ENCODE measurements around the gene PICK1.
"Not testable (repeated sequence)": the region's sequence is repeated elsewhere in the genome, so short reads cannot be mapped to it uniquely, and the experiment has no call there.

PICK1 gene

DNA sequence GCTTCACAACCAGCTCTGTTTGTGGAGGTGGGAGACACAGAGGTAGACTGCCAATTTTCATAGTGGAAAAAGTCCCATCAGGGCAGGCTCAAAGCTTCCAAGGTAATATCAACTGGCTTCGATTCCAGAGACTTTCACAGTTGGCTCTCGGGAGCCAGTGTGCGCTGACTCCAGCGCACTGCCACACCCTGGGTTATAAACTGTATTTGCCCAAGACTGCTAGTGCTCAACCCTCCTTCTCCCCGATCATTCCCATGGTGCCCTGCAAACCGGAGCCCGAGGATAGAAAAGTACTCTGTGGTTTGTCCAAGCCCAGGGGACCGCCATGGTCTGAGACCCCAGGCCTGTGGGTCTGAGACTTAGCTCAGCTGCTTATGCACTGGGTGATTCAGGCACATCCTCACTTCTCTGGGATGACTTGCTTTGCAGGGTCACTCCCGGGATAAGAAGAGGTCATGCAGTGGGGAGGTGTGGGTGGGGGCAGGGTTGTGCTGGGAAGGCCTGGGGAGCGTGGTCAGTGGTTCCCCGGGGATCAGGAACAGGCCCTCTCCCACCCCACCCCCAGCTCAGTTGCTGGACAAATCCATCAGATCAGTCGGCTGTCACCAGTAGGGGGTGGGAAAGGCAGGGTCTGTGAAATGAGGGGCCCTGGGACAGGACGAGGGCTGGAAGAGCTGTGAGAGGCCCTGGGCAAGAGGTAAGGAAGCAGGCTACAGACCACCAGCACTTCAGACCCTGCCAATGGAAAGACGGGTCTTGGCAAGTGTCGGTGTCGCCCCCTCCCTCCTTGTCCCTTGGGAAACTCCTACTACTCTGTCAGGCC is 26.7 kb upstream of the PICK1 start:
- no peak for DNase-seq

DNA sequence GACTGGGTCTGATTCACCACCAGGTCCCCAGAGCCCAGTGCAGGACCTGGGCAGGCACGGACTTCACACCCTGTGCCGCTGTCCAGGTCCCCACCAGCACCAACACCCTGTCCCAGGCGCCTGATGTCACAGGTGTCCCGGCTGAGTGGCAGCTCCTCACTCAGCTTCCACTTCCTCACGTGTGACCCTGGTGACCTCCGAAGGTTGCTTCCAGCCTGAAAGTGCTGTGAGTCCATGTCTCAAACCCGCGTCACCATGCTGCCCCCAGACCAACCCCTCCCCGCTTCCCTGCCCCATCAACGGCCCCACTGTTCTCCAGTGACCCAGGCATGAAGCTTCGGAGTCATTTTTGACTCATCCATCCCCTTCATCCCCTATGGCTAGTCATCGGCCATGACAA is 25.7 kb upstream of the PICK1 start:
- no peak for DNase-seq

DNA sequence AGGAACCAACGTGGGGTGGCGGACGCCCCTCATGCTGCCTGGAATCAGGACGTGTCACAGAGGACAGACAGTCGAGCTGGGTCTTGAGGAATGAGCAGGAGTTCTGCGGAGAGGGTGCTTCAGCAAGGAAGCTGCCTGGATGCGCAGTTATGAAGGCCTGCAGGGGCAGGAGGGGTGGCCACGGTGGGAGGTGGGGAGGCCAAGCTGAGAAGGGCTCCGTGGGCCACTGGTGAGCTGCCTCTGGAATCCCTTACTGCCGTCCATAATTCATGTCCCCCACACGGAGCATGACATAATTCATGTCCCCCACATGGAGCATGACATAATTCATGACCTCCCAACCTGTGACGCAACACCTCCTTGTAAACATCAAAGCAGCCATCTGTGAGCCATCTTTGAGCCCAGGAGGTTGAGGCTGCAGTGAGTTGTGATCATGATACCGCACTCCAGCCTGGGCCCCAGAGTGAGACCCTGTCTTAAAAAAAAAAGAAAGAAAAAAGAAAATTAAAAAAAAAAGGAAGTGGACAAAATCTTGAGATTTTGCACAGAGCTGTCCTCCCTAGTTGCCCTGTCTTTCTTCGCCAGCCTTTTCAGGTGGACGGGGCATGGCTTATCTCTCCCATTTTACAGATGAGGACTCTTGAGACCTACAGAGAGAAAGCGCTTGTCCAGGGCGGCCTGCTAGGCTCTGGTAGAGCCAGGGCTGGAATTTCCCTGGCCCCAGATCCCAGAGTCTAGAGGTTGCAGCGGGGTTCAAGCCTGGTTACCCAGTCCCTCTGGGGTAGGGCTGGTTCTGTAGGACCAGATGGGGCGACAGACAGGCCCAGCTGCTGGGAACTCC is 24.3 kb upstream of the PICK1 start:
- DNase-seq: no peak

DNA sequence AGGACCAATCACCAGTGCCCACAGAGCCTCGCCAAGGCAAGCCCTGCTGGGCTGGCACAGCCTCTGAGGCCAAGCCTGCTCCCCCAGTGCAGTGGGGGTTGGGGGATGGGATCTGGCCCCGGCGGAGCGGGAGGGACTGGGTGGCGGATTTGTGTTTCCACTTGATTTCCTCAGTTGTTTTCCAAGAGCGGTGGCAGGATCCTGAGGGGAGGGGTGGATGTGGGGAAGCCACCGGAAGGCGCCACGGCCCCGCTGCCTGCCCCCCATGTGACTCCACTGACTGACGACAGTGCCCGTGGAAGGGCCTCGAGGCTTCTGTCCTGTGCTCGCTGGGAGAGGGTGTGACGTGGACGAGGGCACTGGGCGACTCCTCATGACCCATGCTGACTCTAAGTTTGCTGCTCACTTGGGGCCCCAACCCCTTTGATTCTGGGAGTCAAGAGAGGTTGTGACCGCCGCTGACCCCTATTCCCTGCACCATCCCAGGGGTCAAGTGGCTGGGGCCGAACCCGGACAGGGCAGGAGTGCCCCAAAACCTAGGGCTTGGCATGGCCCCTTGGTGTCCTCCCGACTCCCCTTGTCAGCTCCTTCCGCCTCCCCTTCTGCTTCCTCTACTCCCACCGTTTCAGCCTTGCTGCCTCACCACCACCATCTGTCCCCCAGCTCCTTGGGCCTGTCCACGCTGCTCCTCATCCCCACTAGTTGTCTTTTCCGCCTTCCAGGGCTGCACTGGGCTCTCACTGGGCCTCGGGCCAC is 23.5 kb upstream of the PICK1 start:
- no peak for DNase-seq

DNA sequence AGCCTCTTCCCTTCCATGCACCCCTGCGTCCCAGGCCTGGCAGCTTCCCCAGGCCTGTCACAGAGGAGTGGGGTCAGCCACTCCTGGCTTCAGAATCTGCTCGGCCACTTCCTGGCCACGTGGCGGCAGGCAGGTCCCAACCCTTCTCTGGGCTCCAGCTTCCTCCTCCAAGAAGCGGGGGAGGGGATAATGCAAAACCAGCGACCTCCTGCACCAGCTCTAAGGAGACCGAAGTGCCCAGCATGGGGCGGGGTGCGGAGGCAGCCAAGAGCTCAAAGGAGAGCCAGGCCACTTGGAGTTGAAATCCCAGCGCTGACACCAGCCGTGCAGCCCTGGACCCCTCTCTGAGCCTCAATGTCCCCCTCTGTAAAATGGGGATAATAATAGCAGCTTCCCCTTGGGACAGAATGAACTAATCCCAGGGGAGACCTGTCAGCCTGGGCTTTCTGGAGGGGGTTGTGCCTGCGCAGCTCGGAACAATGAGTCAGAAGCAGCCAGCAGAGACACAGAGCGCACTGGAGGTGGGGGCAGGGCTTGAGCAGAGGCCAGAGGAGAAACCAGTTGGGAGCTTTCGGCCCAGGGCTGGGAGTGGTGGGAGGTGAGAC is 22.8 kb upstream of the PICK1 start:
- no peak for DNase-seq

DNA sequence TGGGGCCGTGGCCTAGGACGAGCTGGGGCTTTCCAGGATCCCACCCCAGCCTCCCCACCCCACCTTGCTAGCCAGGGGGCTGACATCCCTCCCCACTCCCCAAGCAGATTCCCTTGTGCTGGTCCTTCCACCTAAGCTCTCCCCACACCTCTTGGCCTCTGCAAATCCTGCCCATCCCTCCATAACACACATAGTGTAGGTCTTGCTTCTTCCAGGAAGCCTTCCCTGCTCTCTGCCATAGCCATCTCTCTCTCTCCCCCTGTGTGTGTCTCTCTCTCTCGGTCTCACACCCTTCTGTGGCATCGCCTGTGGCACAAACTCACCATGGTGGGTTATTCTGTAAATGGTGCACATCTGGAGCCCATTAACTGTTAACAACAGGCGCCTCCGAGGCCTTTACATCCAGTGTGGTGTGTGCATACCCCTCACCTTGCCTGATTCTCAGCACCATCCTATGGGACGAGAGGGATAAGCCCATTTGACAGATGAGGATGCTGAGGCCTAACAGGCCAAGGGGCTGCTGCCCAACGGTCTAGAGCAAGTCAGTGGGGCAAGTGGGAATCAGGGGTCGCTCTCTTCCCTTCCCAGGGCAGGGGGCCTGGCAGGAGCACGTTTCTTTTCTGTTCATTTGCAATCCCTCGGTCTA is 22.2 kb upstream of the PICK1 start:
- DNase-seq: no peak

DNA sequence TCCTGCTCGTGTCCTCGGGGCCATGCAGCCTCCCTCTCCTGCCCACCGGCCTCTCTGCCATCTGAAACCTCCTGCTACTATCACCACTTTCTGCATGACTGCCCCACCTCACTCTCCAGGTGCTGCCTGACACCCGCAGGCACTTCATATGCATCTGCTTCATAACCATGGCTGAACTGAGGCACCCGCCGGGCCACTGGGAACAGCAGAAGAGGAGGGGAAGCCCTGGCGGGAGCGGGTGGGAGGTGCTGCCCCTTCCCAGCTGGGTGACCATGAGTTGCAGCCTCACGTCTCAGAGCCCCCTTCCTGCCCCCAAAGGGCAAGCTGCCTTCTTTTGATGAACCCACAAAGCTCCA is 21.7 kb upstream of the PICK1 start:
- no peak for DNase-seq

DNA sequence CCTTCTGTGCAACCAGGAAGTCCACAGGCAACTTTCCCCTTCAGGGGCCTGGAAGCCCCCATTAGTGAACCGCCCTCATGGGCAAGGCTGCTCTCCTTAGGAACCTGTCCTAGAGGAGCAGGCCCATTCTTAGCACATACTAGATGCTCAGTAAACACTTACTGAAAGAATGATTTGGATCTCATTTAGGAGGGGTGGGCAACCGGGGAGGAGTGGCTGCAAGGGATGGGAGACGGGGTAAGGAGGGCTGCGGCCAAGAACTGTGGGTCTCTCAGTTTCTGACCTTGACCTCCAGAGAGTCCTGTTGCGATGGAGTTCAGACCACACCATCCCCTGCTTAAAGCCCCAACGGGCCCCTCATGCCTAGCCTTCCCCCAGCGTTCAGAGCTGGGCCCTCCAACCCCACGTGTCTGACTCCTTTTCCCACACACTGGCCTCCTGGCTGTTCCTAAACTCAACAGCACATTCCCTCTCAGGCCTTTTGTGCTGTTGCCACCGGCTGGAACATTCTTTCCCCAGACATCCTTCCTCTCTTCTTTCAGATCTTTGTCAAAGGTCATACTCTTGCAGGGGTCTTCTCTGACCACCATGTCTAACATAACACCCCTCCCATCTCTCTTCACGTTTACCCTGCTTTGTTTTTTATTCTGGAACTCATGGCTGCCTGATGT is 20.7 kb upstream of the PICK1 start:
- no peak for DNase-seq

DNA sequence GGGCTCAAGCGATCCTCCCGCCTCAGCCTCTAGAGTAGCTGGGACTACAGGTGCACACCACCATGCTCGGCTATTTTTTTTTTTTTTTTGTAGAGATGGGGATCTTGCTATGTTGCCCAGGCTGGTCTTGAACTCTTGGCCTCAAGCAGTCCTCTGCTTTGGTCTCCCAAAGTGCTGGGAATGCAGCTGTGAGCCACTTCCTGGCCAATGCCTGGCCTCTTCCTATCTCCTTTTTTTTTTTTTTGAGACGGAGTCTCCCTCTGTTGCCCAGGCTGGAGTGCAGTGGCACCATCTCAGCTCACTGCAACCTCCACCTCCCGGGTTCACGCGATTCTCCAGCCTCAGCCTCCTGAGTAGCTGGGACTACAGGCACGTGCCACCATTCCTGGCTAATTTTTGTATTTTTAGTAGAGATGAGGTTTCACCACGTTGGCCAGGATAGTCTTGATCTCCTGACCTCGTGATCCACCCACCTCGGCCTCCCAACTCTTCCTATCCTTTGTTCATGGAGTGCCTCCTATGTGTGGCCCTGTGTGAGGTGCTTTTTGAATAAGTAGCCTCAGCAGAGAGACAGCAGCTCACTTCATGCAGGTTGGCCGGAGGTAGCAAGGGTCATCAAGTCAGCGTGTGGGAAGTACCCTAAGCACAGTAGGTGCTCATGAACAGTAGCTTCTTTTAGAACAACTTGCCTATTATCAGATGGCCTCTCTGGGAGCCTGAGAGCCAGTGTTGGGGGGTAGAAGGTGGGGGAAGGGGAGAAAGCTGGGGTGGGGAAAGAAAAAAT is 19.6 kb upstream of the PICK1 start:
- not testable (repeated sequence) for DNase-seq

DNA sequence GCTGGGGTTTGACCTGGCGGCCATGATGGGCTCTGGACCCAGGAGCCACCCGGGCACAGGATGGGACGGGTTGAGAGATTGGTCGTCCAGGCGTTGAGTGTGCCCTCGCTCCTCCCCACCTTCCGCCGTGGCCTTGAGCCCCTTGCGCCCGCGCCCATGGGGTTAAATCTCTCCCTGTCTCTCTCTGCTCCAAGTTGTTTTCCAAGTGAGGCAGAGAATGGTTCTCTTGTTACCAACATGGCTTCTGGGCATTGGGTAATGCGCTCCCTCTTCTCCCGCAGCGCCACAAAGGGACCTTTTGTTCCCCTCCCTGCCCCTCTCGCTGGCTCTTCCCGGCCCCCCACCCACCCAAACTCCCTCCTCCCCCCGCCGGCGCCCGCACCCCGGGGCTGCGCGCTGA is 18.8 kb upstream of the PICK1 start:
- no peak for DNase-seq

DNA sequence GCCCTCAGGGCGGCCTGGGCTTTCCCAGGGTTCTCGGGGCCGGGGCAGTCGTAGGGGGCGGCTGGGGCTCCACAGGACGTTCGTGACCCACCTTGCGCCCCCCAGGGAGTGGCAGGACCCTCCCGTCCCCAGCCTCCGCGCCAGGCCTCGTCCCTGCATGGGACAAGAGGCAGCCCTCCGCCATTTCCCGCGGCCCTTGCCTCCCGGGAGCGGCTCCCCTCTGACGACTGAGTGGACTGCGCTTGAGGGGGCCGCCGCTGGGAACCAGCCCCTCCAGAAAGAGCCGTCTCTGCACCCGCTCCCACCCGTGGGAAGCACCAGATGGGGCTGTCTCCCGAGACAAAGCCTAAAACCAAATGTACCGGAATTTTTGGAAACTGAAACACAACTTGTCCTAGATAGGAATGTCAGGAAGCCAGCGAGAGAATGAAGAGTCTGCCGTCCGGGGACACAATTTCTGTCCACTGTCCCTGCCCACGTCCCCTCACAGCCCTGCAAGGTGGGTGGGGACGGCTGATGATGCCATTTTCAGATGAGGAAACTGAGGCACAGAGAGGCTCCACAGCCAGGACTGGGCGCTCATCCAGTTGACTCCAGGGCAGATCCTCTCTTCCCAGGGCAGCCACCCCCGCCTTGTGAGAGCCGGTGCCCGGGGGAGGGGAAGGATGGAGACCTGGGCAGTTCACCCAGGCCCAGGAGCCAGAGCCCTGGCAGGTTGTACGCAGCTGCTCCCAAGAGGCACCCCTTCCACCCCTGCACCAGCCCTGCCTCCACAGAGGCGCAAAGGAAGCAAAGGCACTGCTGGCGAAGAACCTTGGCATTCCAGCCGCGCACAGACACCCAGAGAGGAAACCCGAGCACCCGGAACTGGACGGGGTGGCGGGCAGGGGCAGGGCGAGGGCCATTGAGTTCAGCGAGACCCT is 18.1 kb upstream of the PICK1 start:
- DNase-seq: no peak

DNA sequence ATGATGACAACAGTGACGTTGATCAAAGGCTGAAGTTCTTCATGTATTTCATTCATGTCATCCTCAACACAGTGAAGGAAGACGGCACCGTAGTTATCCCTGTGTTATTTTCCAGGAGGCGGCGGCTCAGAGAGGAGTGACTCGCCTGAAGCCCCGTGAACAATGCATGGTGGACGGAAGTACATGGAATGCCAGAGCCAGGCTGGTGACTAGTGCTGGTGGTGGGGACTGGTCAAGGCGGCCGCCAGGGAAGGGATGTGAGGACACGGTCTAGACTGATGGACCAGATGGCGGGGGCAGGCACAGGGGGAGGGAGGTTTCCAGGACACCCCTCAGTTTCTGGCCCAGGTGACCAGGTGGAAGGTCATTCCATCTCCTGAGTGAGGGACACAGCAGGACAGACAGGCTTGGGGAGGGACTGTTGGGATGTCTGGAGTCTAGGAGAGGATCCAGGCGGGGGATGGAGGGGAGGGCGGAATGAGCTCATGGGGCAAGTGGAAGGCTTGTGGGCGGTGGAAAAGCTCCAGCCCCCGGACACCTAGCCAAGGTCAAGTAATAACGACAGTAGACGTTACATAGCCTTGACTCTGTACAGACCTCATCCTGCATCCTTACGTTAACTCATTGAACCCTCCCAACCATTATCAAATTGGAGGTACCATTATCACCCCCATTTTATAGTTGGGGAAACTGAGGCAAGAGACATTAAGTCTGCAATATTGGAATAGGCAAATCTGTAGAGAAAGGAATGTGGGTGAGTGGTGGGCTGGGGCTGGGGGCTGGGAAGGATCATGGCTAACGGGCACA is 16.0 kb upstream of the PICK1 start:
- DNase-seq: no peak

DNA sequence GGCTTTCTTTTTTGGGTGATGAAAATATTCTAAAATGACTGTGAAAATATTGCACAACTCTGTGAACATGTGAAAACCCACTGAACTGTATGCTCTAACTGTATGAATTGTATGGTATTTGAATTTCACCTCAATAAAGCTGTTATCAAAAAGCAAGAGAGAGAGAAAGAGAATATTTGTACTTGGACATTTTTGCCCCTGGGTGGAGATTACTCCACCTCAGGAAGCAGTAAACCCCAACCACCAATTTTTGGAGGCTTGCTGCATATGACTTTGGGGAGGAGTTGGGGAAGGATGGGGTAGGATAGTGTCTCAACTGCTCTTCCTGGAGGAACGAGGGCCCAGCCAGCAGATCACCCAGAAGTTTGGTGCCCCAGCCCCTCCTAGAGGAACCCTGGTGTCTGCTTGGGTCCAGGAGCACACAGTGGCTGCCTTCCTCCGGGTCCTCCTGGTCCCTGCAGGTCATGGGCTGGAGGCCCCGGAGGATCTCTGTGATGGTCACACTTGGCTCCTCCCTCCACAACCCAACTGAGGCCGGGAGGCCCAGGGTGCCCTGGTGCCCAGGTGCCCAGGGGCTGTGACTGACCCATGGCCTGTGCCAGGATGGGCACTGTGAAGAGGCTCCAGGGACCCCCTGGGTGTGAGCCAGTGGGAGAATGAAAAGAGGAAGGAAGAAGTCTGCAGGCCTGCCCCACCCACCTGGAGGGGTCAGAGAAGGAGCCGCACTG is 15.3 kb upstream of the PICK1 start:
- no peak for DNase-seq

DNA sequence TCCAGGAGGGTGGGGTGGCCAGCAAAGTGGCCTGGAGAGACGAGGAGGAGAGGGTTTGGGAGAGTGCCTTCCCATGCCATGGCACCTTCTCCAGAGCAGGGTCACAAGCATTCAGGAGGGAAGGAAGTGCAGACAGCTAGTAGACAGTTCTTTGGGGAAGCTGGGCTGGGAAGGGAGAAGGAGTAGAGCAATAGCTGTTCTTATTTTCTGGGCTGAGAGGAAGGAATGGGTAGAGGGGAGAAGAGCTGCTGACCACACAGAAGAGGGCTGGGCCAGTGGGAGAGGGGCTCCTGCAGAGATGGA is 14.8 kb upstream of the PICK1 start:
- DNase-seq: no peak

DNA sequence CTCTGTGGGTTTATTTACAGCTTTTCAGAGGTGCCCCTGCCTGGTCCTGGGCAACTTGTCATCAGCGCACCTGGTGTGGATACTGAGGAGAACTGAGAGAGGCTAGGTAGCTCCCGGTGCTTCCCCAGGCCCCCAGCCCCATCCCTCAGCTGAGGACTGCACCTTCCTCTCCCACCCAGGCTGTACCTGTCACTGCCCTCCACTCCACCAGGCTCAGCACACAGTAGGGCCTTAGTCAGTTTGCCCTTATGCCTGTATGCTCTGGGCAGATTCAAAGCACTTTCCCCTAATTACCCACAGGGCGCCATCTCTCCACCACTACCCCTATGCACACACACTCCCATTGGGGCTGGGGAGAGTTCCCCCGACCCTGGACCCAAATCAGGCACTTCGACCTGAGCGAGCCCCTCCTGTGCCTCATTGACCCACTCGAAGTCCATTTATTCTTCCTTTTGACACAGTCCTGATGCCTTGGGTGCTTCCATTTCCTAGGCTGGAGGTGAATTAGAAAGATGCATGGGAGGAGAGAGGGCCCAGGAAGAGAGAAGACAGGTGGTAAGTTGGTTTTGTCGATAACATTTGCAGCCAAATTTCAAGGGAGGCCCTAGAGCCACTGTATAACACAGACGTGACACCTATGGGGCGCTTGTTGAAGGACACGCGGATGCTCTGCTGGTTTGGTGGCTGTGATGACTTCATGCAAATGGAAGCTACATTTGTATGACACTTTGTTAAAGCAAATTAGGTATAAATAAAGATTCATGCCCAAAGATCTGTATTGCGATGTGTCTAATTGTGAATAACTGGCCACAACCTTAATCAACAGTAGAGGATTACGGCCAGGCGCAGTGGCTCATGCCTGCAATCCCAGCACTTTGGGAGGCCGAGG is 13.8 kb upstream of the PICK1 start:
- DNase-seq: no peak

DNA sequence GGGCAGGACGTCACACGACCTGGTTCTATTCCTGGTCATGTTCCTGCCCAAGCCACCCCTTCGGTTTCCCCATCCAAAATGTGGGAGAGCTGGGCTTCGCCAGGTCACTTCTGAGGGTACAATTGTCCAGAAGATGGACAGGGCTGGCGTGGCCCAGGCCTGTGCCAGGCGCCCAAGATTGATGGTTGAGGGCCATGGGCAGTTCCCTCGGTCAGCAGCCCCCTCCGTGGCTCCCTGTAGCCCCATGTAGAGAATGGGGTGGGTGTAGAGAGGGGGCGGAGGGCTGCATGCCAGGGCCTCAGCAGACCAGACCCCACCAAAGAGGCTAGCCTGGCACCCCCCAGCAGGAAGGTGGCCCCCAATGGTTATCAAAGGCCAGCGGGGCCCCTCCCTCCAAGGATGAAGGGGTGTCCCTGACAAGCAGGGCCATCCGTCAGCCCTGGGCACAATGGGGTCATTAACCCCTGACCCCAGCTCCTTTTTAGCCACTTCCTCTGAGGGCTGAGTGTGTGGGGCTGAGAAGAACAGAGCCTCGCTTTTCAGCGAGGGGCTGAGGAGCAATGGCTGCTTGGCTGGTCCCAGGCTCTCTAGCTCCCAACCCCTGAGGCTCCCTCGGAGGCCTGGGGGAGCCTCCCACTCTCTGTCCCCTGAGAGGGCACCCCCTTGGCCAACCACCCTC is 11.0 kb upstream of the PICK1 start:
- no peak for DNase-seq
